HEK293 (cell line): Measurements from ENCODE around the gene EEF1AKMT1.

Experiments used
- CTCF ChIA-PET: fragments of 350-600 bp; formaldehyde crosslinking; extraction: SDS; loops from one replicate; lab custom pipeline; 2021; ENCODE audit warnings: antibody characterized with exemption; lab: Yijun Ruan, JAX
- POLR2A ChIA-PET: fragments of 300-600 bp; formaldehyde crosslinking; extraction: SDS; loops from one replicate; lab custom pipeline; 2020; ENCODE audit warnings: antibody characterized with exemption, inconsistent platforms; lab: Yijun Ruan, JAX
- H3K27ac ChIP-seq: fragments of 200-500 bp; sonication (Bioruptor generic); 2 replicates; pipeline ENCODE4 v1.5.1; 2014; ENCODE audit warnings: low read depth, low read length, control low read depth, inconsistent platforms; ENCODE audit errors: extremely low read depth
- H3K36me3 ChIP-seq, 2 experiments: fragments of 200-500 bp in 1 of 2; sonication (Bioruptor generic) in 1 of 2; 1 replicate in 1 of 2; 2 replicates in 1 of 2; pipeline ENCODE4 v1.5.1; 2014 to 2017; ENCODE audit warnings: inconsistent platforms in 2 of 2, low read length in 2 of 2; ENCODE audit not compliant: control insufficient read depth in 2 of 2, insufficient read depth in 1 of 2
- H3K4me1 ChIP-seq: fragments of 200-500 bp; sonication (Bioruptor generic); 2 replicates; pipeline ENCODE4 v1.5.1; 2014; ENCODE audit warnings: mild to moderate bottlenecking, low read length, inconsistent platforms; ENCODE audit not compliant: control insufficient read depth, insufficient read depth
- H3K4me3 ChIP-seq: 2 replicates; pipeline ENCODE4 v1.5.1; 2011; ENCODE audit warnings: low read depth, mild to moderate bottlenecking, control low read depth, low read length, moderate library complexity
- H3K9me3 ChIP-seq: fragments of 200-500 bp; sonication (Bioruptor generic); 2 replicates; pipeline ENCODE4 v1.5.1; 2014; ENCODE audit warnings: low read depth, low read length, inconsistent platforms; ENCODE audit not compliant: control insufficient read depth, insufficient read depth
- AEBP2 ChIP-seq: fragments of 450-650 bp; formaldehyde crosslinking; IDR thresholded peaks from 2 replicates; pipeline ENCODE4 v1.5.1; 2016; ENCODE audit warnings: missing biosample characterization, missing genetic modification characterization, borderline replicate concordance
- GLI2 ChIP-seq: fragments of 450-650 bp; formaldehyde crosslinking; IDR thresholded peaks from 2 replicates; pipeline ENCODE4; 2017; ENCODE audit warnings: missing biosample characterization, missing genetic modification characterization, low read depth, borderline replicate concordance
- INSM2 ChIP-seq: fragments of 450-650 bp; formaldehyde crosslinking; IDR thresholded peaks from 2 replicates; pipeline ENCODE4 v1.5.1; 2016; ENCODE audit warnings: missing biosample characterization, missing genetic modification characterization
- MEIS1 ChIP-seq: sonication (generic); formaldehyde crosslinking; IDR thresholded peaks from 2 replicates; pipeline ENCODE4 v1.8.1; 2022; ENCODE audit warnings: missing genetic modification reagents, mild to moderate bottlenecking, borderline replicate concordance
- PRDM4 ChIP-seq: fragments of 450-650 bp; formaldehyde crosslinking; IDR thresholded peaks from 2 replicates; pipeline ENCODE4 v1.5.1; 2017; ENCODE audit warnings: missing biosample characterization, missing genetic modification characterization
- SP7 ChIP-seq: fragments of 450-650 bp; formaldehyde crosslinking; IDR thresholded peaks from 2 replicates; pipeline ENCODE4 v1.5.1; 2016; ENCODE audit warnings: missing biosample characterization, missing genetic modification characterization
- ZBTB20 ChIP-seq: fragments of 450-650 bp; formaldehyde crosslinking; IDR thresholded peaks from 2 replicates; pipeline ENCODE4 v1.5.1; 2016; ENCODE audit warnings: missing biosample characterization, missing genetic modification characterization
- ZFP41 ChIP-seq: fragments of 450-650 bp; formaldehyde crosslinking; IDR thresholded peaks from 2 replicates; pipeline ENCODE4 v1.5.1; 2016; ENCODE audit warnings: missing biosample characterization, missing genetic modification characterization, borderline replicate concordance
- ZNF112 ChIP-seq: fragments of 450-650 bp; formaldehyde crosslinking; IDR thresholded peaks from 2 replicates; pipeline ENCODE4 v1.5.0; 2017; ENCODE audit warnings: missing biosample characterization, missing genetic modification characterization
- ZNF140 ChIP-seq: fragments of 450-650 bp; formaldehyde crosslinking; IDR thresholded peaks from 2 replicates; pipeline ENCODE4 v1.5.1; 2016; ENCODE audit warnings: missing biosample characterization, missing genetic modification characterization
- ZNF146 ChIP-seq: fragments of 450-650 bp; formaldehyde crosslinking; IDR thresholded peaks from 2 replicates; pipeline ENCODE4 v1.5.1; 2016; ENCODE audit warnings: missing biosample characterization, missing genetic modification characterization
- ZNF184 ChIP-seq: fragments of 450-650 bp; IDR thresholded peaks from 2 replicates; pipeline ENCODE4 v1.5.1; 2018; ENCODE audit warnings: missing biosample characterization, mild to moderate bottlenecking, missing genetic modification characterization
- ZNF202 ChIP-seq: fragments of 450-650 bp; formaldehyde crosslinking; IDR thresholded peaks from 2 replicates; pipeline ENCODE4 v1.5.1; 2016; ENCODE audit warnings: missing biosample characterization, missing genetic modification characterization, borderline replicate concordance
- ZNF214 ChIP-seq: fragments of 450-650 bp; formaldehyde crosslinking; IDR thresholded peaks from 2 replicates; pipeline ENCODE4 v1.5.1; 2017; ENCODE audit warnings: missing biosample characterization, mild to moderate bottlenecking, missing genetic modification characterization, borderline replicate concordance
- ZNF26 ChIP-seq: fragments of 450-650 bp; formaldehyde crosslinking; IDR thresholded peaks from 2 replicates; pipeline ENCODE4 v1.5.1; 2016; ENCODE audit warnings: missing biosample characterization, missing genetic modification characterization
- ZNF335 ChIP-seq: fragments of 450-650 bp; formaldehyde crosslinking; conservative IDR thresholded peaks from 2 replicates; pipeline ENCODE4 v1.5.1; 2016; ENCODE audit warnings: missing biosample characterization, missing genetic modification characterization
- ZNF341 ChIP-seq: fragments of 450-650 bp; formaldehyde crosslinking; IDR thresholded peaks from 2 replicates; pipeline ENCODE4; 2016; ENCODE audit warnings: low read depth, missing biosample characterization, missing genetic modification characterization
- ZNF548 ChIP-seq: fragments of 450-650 bp; formaldehyde crosslinking; IDR thresholded peaks from 2 replicates; pipeline ENCODE4 v1.5.1; 2016; ENCODE audit warnings: missing biosample characterization, missing genetic modification characterization
- ZNF580 ChIP-seq: fragments of 450-650 bp; formaldehyde crosslinking; IDR thresholded peaks from 2 replicates; pipeline ENCODE4 v1.5.1; 2016; ENCODE audit warnings: missing biosample characterization, missing genetic modification characterization
- ZNF596 ChIP-seq: fragments of 450-650 bp; IDR thresholded peaks from 2 replicates; pipeline ENCODE4 v1.5.0; 2018; ENCODE audit warnings: missing biosample characterization, mild to moderate bottlenecking, missing genetic modification characterization, moderate library complexity
- ZNF701 ChIP-seq: fragments of 450-650 bp; formaldehyde crosslinking; IDR thresholded peaks from 2 replicates; pipeline ENCODE4 v1.5.1; 2016; ENCODE audit warnings: missing biosample characterization, missing genetic modification characterization
- ZNF791 ChIP-seq: fragments of 450-650 bp; formaldehyde crosslinking; IDR thresholded peaks from 2 replicates; pipeline ENCODE4 v1.5.1; 2016; ENCODE audit warnings: missing biosample characterization, missing genetic modification characterization
- ZNF843 ChIP-seq: fragments of 450-650 bp; formaldehyde crosslinking; IDR thresholded peaks from 2 replicates; pipeline ENCODE4 v1.5.1; 2016; ENCODE audit warnings: missing biosample characterization, missing genetic modification characterization

Gene EEF1AKMT1

GRCh38 chr13:20774746-20775145 lies 985 bp upstream of the EEF1AKMT1 start:
- no peak for TF ChIP-seq MEIS1 (CRISPR knock-in tag)
- Histone ChIP-seq H3K4me1 (no peaks in the 10 kb centered on the region), H3K4me3 (no peak overlapping the region), H3K36me3 (peaks cover 0 to 14% of the 10 kb centered on the region in 2 experiments; a peak in 1 of 3 replicates), H3K9me3 (no peaks in the 10 kb centered on the region), H3K27ac (no peak overlapping the region)
- ChIA-PET POLR2A (no interaction called here), CTCF (no interaction called here)

- POLR2A ChIA-PET, result interaction anchor here (0.5 kb wide), 1 partner anchor 184 kb away, joined by 4 read pairs; no protein-coding TSS in a partner anchor
- TF ChIP-seq ZNF341 (no peak), ZNF580 (tag by site-specific recombination) (no peak), ZNF184 (tag by site-specific recombination) (no peak), GLI2 (tag by site-specific recombination) (no peak), ZNF335 (no peak), ZNF596 (tag by site-specific recombination) (no peak), PRDM4 (tag by site-specific recombination) (no peak), ZNF146 (no peak), ZNF548 (tag by site-specific recombination) (no peak), ZNF791 (tag by site-specific recombination) (no peak), AEBP2 (tag by site-specific recombination) (no peak), ZNF202 (tag by site-specific recombination) (no peak), SP7 (tag by site-specific recombination) (no peak), ZNF843 (no peak), ZNF112 (tag by site-specific recombination) (no peak)
- H3K4me1 ChIP-seq, result no peaks in the 10 kb centered on the region
- no peaks in the 10 kb centered on the region for H3K9me3 ChIP-seq
- no peak overlapping the region; the same call in 1 of the 2 replicates for H3K27ac ChIP-seq
- peaks cover 0 to 19% of the 10 kb centered on the region in 2 experiments; a peak in 1 of 3 replicates for H3K36me3 ChIP-seq
- CTCF ChIA-PET, result interaction anchor here (0.7 kb wide), 1 partner anchor 279 kb away, joined by 6 read pairs; no protein-coding TSS in a partner anchor
- peak overlapping the region; percentile 50; the same call in 1 of the 2 replicates for H3K4me3 ChIP-seq
Observed at GRCh38 chr13:20772401-20773131, 1.2 kb downstream of the EEF1AKMT1 start.

GRCh38 chr13:20769834-20770233 lies 3.9 kb downstream of the EEF1AKMT1 start:
- Histone ChIP-seq H3K4me3 (no peak overlapping the region), H3K27ac (no peak overlapping the region), H3K9me3 (no peaks in the 10 kb centered on the region), H3K4me1 (no peaks in the 10 kb centered on the region), H3K36me3 (peaks cover 0 to 19% of the 10 kb centered on the region in 2 experiments; a peak in 1 of 3 replicates)
- ChIA-PET CTCF (no interaction called here), POLR2A (no interaction called here)
- TF ChIP-seq ZFP41 (tag by site-specific recombination) (no peak), ZBTB20 (tag by site-specific recombination) (no peak), ZNF26 (tag by site-specific recombination) (no peak), ZNF140 (tag by site-specific recombination) (no peak), ZNF701 (tag by site-specific recombination) (no peak), ZNF184 (tag by site-specific recombination) (no peak), INSM2 (tag by site-specific recombination) (no peak), ZNF214 (tag by site-specific recombination) (no peak)
